Activated B cell treated with CpG ODN at 0.5 μM for 24 hours (primary cell): ENCODE data around the gene DAPK2. TPM values are rescaled to one million over a fixed set of nuclear protein-coding genes. Genes with fewer than 3 reads are reported as not detected.

Experiments
- ATAC-seq: fragments of 200-7000 bp; cut with Tn5 transposase; one replicate; pipeline ENCODE4 v1.10.0; 2021; ENCODE audit warnings: low read depth, mild to moderate bottlenecking, moderate library complexity
- CTCF ChIA-PET: fragments of 350-600 bp; sonication (Branson Sonifier 250); formaldehyde crosslinking; loops from one replicate; lab custom pipeline; 2021; ENCODE audit warnings: antibody characterized with exemption; lab: Charles Lee
- POLR2A ChIA-PET: fragments of 350-600 bp; sonication (Branson Sonifier 250); formaldehyde crosslinking; loops from one replicate; lab custom pipeline; 2021; ENCODE audit warnings: antibody characterized with exemption; lab: Charles Lee
- DNase-seq: peaks from one replicate; pipeline ENCODE4 v3.0.0; 2022
- H3K27ac Mint-ChIP-seq: one replicate; pipeline ENCODE4 v1.8.0; 2020; ENCODE audit warnings: mixed read lengths
- H3K27me3 Mint-ChIP-seq: one replicate; pipeline ENCODE4 v1.8.0; 2021; ENCODE audit warnings: mixed read lengths
- H3K36me3 Mint-ChIP-seq: one replicate; pipeline ENCODE4 v1.8.0; 2021; ENCODE audit warnings: low read depth, mixed read lengths
- H3K4me1 Mint-ChIP-seq: one replicate; pipeline ENCODE4 v1.8.0; 2021; ENCODE audit warnings: mixed read lengths
- H3K4me3 Mint-ChIP-seq: one replicate; pipeline ENCODE4 v1.8.0; 2020; ENCODE audit warnings: mild to moderate bottlenecking, mixed read lengths
- H3K9me3 Mint-ChIP-seq: one replicate; pipeline ENCODE4 v1.8.0; 2020; ENCODE audit warnings: mixed read lengths
- intact Hi-C: fragments of 100-400 bp; cut with micrococcal nuclease; formaldehyde crosslinking; loops from one replicate; pipeline ENCODE4 v1.15.1; 2024
- total RNA-seq: library from RNA; stranded (reverse); gene quantifications from 2 replicates; pipeline ENCODE4 v1.2.3, GENCODE V29; 2022
- TF ChIP-seq, protein P1 (sequence below): fragments of 200-600 bp; IDR thresholded peaks from one replicate; pipeline ENCODE4 v1.8.0; 2022; ENCODE audit warnings: antibody characterized with exemption, mild to moderate bottlenecking

Gene DAPK2
- 4.2 and 4.3 TPM in 2 replicates for total RNA-seq

DNA sequence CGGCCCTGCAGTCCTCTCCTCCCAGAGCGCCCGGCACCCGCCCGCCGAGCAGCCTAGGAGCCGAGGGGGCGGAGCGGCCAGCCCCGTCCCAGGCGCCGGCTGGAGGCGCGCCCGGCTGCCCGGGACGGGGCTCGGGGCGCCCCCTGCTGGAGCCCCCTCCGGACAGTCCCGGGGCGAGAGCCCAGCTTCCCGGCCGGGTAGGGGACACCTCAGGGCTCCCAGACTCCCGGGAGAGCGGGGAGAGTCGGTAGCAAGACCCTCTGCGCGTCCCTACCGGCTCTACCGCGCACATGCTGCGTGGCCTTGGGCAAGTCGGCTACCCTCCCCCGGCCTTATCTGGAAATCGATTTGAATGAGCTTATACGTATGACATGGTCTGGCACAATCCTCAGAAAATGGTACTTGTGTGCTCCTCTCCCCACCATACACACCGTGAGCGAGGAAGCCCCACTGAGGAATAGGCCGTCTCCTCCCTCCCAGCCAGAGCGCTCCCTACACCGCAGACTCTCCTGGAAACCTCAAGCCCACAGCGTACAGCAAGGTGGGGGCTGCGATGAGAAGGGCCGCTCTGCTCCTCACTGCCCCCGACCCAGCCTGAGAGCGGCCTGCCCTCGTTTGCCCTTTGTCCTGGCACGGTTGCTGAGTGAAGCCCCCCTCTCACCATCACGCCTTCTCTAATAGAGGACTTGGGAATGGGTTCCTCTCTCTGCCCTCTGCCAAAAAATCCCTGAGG, at the start of gene DAPK2:
Gene DAPK2 (minus strand): TSS at position 65 of the 733 bp plus-strand sequence. CDS start 6,224 bp downstream, outside the sequence.
- Mint-ChIP-seq H3K9me3 (no peaks in the 10 kb centered on the region), H3K27me3 (no peaks in the 10 kb centered on the region), H3K4me1 (peaks cover 68% of the 10 kb centered on the region), H3K36me3 (no peaks in the 10 kb centered on the region), H3K4me3 (peak within 1 kb of the TSS; percentile 76), H3K27ac (peak within 1 kb of the TSS; percentile 7)
- CTCF ChIA-PET = interaction anchor here (0.7 to 3.8 kb wide), 20 partner anchors 8 to 349 kb away, joined by 3 to 50 read pairs (median 4); no protein-coding TSS in a partner anchor
- TF ChIP-seq, protein P1, sequence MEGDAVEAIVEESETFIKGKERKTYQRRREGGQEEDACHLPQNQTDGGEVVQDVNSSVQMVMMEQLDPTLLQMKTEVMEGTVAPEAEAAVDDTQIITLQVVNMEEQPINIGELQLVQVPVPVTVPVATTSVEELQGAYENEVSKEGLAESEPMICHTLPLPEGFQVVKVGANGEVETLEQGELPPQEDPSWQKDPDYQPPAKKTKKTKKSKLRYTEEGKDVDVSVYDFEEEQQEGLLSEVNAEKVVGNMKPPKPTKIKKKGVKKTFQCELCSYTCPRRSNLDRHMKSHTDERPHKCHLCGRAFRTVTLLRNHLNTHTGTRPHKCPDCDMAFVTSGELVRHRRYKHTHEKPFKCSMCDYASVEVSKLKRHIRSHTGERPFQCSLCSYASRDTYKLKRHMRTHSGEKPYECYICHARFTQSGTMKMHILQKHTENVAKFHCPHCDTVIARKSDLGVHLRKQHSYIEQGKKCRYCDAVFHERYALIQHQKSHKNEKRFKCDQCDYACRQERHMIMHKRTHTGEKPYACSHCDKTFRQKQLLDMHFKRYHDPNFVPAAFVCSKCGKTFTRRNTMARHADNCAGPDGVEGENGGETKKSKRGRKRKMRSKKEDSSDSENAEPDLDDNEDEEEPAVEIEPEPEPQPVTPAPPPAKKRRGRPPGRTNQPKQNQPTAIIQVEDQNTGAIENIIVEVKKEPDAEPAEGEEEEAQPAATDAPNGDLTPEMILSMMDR = no peak
- POLR2A ChIA-PET = interaction anchor here (1.0 to 2.4 kb wide), 5 partner anchors 21 to 294 kb away, joined by 3 to 9 read pairs (median 4); no protein-coding TSS in a partner anchor
- intact Hi-C loops = loop anchor here (1.0 to 5.0 kb wide), 2 partner anchors 21 to 214 kb away; partner anchors contain the start of gene HERC1
- peak; percentile 69 for DNase-seq
- peak; percentile 59 for ATAC-seq

DNA sequence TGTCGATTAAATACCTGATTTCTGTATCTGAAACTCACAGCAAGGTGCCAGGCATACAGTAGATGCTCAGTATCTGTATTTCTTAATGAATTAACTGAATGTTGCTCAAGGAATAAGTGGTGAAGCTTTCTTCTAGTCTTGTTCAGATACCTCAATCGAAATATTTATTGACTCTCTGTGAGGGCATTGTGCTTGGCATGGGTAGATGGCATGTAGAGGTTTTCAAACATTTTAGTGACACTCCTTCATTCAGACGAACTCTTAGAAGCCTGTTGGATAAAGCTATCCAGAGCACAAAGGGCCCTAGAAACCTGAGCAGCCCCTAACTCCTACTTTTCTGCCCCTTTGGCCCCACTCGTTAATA, 49.1 kb upstream of the DAPK2 start:
- Mint-ChIP-seq H3K36me3 (peaks cover 33% of the 10 kb centered on the region), H3K4me3 (peak overlapping the region; percentile 99), H3K4me1 (peaks cover 88% of the 10 kb centered on the region), H3K27ac (peak overlapping the region; percentile 98), H3K27me3 (no peaks in the 10 kb centered on the region), H3K9me3 (no peaks in the 10 kb centered on the region)
- ChIA-PET POLR2A (interaction anchor here (0.5 to 5.4 kb wide), 10 partner anchors 12 to 604 kb away, joined by 3 to 78 read pairs (median 8); partner anchors contain the start of genes PPIB, SNX22 and TRIP4), CTCF (no interaction called here)
- ATAC-seq = no peak
- TF ChIP-seq, protein P1 = no peak
- DNase-seq = no peak
- intact Hi-C loops = loop anchor here (1.0 to 10.0 kb wide), 6 partner anchors 16 to 1699 kb away; partner anchors contain the start of genes APH1B, DENND4A, LACTB and PLEKHO2

DNA sequence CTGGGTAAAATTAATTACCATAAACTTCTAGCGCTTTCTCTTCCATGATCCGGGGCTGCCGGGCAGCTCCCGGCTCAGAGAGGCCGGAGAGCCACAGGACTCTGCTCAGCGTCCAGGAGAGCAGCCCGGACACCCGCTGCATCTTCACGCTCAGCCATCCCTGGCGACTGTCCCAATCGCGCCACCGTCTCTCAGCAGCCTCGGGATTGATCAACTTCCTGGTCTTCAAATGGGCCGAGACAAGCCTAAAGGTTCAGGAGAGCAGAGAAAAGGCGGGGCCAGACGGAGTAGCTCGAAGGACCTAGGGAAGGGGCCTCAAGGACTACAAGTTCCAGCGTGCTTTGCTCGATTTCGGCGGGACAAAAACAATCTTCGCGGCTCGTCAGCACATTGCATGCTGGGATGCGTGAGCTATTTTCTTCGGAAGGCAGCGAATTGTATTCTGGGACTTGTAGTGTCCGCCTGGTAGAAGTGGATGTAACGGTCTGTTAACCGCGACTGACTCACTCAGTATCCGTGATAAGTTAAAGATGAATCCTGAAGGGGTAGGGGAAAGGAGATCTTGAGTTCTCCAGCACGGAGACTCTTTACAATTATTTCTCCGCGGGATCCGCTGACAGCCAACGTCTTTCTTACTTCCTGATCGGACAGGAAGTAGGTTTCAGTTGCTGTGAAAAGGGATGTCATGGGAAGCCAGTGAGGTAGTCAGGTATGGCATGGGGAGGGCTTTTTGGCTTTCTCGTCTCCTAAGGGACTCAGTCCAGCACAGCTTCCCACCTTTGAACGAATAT, 47.5 kb upstream of the DAPK2 start, which contains the start of gene CIAO2A:
Gene CIAO2A (minus strand): TSS at position 212 of the 791 bp plus-strand sequence. CDS start 70 bp downstream, at position 142.
- Mint-ChIP-seq H3K27me3 (no peaks in the 10 kb centered on the region), H3K27ac (peak within 1 kb of the TSS; percentile 98), H3K36me3 (peaks cover 25% of the 10 kb centered on the region), H3K4me1 (peaks cover 93% of the 10 kb centered on the region), H3K4me3 (peak within 1 kb of the TSS; percentile 99), H3K9me3 (no peaks in the 10 kb centered on the region)
- peak; percentile 72 for ATAC-seq
- ChIA-PET CTCF (interaction anchor here (0.9 to 2.3 kb wide), 8 partner anchors 11 to 342 kb away, joined by 3 to 14 read pairs (median 4); no protein-coding TSS in a partner anchor), POLR2A (interaction anchor here (0.5 to 5.4 kb wide), 26 partner anchors 8 to 1772 kb away, joined by 3 to 78 read pairs (median 5); partner anchors contain the start of genes HERC1, INTS14, PPIB and RNU5B-1)
- peak; percentile 78 for DNase-seq
- intact Hi-C loops = loop anchor here (1.0 to 10.0 kb wide), 10 partner anchors 59 to 1701 kb away; partner anchors contain the start of genes APH1B, DENND4A, LACTB and PCLAF
- TF ChIP-seq, protein P1 = no peak

DNA sequence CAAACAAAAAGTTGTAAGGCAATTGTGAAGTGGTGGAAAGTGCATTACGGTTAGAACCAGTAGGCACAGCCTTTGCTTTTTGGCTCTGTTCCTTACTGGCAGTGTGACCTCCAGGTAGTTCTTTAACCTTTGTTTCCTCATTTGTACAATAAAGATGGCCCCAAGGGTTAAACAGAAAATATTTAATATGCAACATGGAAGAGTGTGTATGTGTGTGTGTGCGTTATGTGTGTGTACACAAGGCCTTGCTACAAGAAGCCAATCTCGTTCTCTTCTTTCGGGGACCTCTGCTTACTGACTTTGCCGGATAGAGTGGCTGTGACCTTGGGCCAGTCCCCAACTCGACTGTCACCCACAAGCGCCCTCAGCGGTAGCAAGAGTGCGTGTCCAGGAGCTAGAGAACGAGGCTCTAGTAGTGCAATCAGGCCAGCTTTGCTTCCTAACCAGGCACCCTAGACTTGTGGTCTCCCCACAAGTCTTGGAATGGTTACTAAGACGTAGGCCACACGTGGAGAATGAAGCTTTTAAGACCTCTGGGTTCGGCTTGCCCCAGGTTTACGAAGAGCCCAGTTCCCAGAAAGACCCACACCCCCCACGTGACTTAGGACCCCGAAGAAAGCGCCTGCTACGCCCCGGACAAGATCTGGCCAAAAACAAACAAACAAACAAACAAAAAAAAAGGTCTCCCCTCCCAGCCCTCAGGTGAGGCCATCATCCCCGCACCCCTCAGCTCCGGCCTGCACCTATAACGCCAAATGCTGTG, 46.8 kb upstream of the DAPK2 start:
- TF ChIP-seq, protein P1 = no peak
- ChIA-PET POLR2A (interaction anchor here (0.6 to 5.4 kb wide), 23 partner anchors 9 to 1518 kb away, joined by 3 to 78 read pairs (median 5); partner anchors contain the start of genes HERC1, INTS14, PPIB and RNU5B-1), CTCF (interaction anchor here (0.9 to 2.3 kb wide), 8 partner anchors 12 to 341 kb away, joined by 3 to 14 read pairs (median 4); no protein-coding TSS in a partner anchor)
- peak overlapping the region; percentile 99 for H3K4me3 Mint-ChIP-seq
- ATAC-seq (no peak), DNase-seq (peak; percentile 37)
- no peaks in the 10 kb centered on the region for H3K27me3 Mint-ChIP-seq
- intact Hi-C loops = loop anchor here (1.0 to 10.0 kb wide), 9 partner anchors 60 to 1702 kb away; partner anchors contain the start of genes APH1B, DENND4A, LACTB and PCLAF
- peak overlapping the region; percentile 98 for H3K27ac Mint-ChIP-seq
- H3K4me1 Mint-ChIP-seq = peaks cover 94% of the 10 kb centered on the region
- peaks cover 27% of the 10 kb centered on the region for H3K36me3 Mint-ChIP-seq
- H3K9me3 Mint-ChIP-seq = no peaks in the 10 kb centered on the region
